Endothelial cell of umbilical vein (primary cell): ENCODE results near the gene CCNY.

Experiments
- CTCF ChIP-seq, 2 donors: IDR thresholded peaks; 1 replicate in 1 of 2; 2 replicates in 1 of 2; pipeline ENCODE4 v1.5.1; 2011; ENCODE audit warnings: low read length in 2 of 2, mild to moderate bottlenecking in 2 of 2, moderate library complexity in 2 of 2, control low read depth in 1 of 2, inconsistent platforms in 1 of 2, low read depth in 1 of 2; ENCODE audit not compliant: insufficient read depth in 1 of 2; ENCODE audit errors: extremely low read depth in 1 of 2
- EZH2 ChIP-seq: IDR thresholded peaks from 2 replicates; pipeline ENCODE4 v1.6.1; 2012; ENCODE audit warnings: borderline replicate concordance, low read depth, mild to moderate bottlenecking, moderate library complexity, low read length, inconsistent platforms; ENCODE audit not compliant: severe bottlenecking
- JUN ChIP-seq: IDR thresholded peaks from 2 replicates; pipeline ENCODE4 v1.6.1; 2011; ENCODE audit warnings: borderline replicate concordance, low read depth; ENCODE audit not compliant: insufficient read length, insufficient read depth
- MAX ChIP-seq: IDR thresholded peaks from 2 replicates; pipeline ENCODE4 v1.6.1; 2011; ENCODE audit not compliant: insufficient read depth, insufficient read length
- MYC ChIP-seq: IDR thresholded peaks from one replicate; pipeline ENCODE4 v1.6.1; 2011; ENCODE audit warnings: mild to moderate bottlenecking, low read depth, low read length
- POLR2A ChIP-seq: IDR thresholded peaks from 2 replicates; pipeline ENCODE4 v1.6.1; 2012; ENCODE audit warnings: low read depth, mild to moderate bottlenecking, control low read depth, low read length
- POLR2AphosphoS5 ChIP-seq: IDR thresholded peaks from 2 replicates; pipeline ENCODE4 v1.6.1; 2012; ENCODE audit warnings: low read depth, mild to moderate bottlenecking, control low read depth, low read length, moderate library complexity; ENCODE audit not compliant: insufficient read depth

- TF ChIP-seq CTCF (IDR thresholded peaks at IDR 0.05; ENCODE audit: extremely low read depth in 1 of 2, insufficient read depth in 1 of 2, low read depth in 1 of 2, low read length in 2 of 2) (no peak), POLR2AphosphoS5 (no peak), POLR2A (no peak), EZH2 (no peak), MYC (no peak), MAX (no peak), JUN (no peak)
These were observed 27.5 kb upstream of the CCNY start for GRCh38 chr10:35308809-35309208.
